DMS53 (cell line): ENCODE results near the gene NPY1R.

Experiments
- DNase-seq: peaks from one replicate; lab custom pipeline; 2025; lab: John Stamatoyannopoulos, UW

Gene NPY1R

GRCh38 chr4:163332526-163333406 is at the start of gene NPY1R:
Gene NPY1R (minus strand): TSS chr4:163332596. CDS start chr4:163326554, 6,042 bp downstream.
- peak; percentile 87 for DNase-seq

- no peak for DNase-seq
Measured at GRCh38 chr4:163380703-163381102, 48.3 kb upstream of the NPY1R start.

- DNase-seq = no peak
Measured at GRCh38 chr4:163378661-163379060, 46.3 kb upstream of the NPY1R start.

- no peak for DNase-seq
Measured at GRCh38 chr4:163372029-163372428, 39.6 kb upstream of the NPY1R start.

GRCh38 chr4:163367651-163368050 is 35.3 kb upstream of the NPY1R start:
- DNase-seq = no peak

GRCh38 chr4:163356104-163356503 is 23.7 kb upstream of the NPY1R start:
- no peak for DNase-seq

- DNase-seq = no peak
Measured at GRCh38 chr4:163353054-163353453, 20.7 kb upstream of the NPY1R start.

- DNase-seq = no peak
Measured at GRCh38 chr4:163350672-163351071, 18.3 kb upstream of the NPY1R start.

GRCh38 chr4:163344147-163345125 is 12.0 kb upstream of the NPY1R start:
- DNase-seq = peak; percentile 51

- DNase-seq = peak; percentile 27
Measured at GRCh38 chr4:163343604-163344146, 11.3 kb upstream of the NPY1R start, which contains the start of gene NPY5R. Gene NPY5R (plus strand): TSS chr4:163343892. CDS start chr4:163350274, 6,382 bp downstream.

GRCh38 chr4:163335384-163335783 is 3.0 kb upstream of the NPY1R start:
- DNase-seq = no peak

GRCh38 chr4:163331629-163332376 is 593 bp downstream of the NPY1R start:
- DNase-seq = peak; percentile 40

GRCh38 chr4:163330916-163331628 is 1.3 kb downstream of the NPY1R start:
- DNase-seq = no peak

GRCh38 chr4:163317110-163317509 is 15.3 kb downstream of the NPY1R start:
- no peak for DNase-seq

- DNase-seq = no peak
Measured at GRCh38 chr4:163309466-163309865, 22.9 kb downstream of the NPY1R start.

GRCh38 chr4:163303069-163303468 is 29.3 kb downstream of the NPY1R start:
- no peak for DNase-seq

- no peak for DNase-seq
Measured at GRCh38 chr4:163300445-163300844, 32.0 kb downstream of the NPY1R start.

- DNase-seq = no peak
Measured at GRCh38 chr4:163295138-163295537, 37.3 kb downstream of the NPY1R start.

- no peak for DNase-seq
Measured at GRCh38 chr4:163284304-163284703, 48.1 kb downstream of the NPY1R start.

GRCh38 chr4:163280703-163281519 is 51.5 kb downstream of the NPY1R start:
- no peak for DNase-seq
